ENCODE measurements around the gene PTPN6. TPM values are rescaled to one million over a fixed set of nuclear protein-coding genes. Genes with fewer than 3 reads are reported as not detected.

Gene PTPN6
- total and polyA plus RNA-seq, 9 of the 15 experiments (the other 6 are each of a cell fraction or from before 2014, with no cell fraction given) = 1.5 to 5.1 (median 3.9) TPM

DNA sequence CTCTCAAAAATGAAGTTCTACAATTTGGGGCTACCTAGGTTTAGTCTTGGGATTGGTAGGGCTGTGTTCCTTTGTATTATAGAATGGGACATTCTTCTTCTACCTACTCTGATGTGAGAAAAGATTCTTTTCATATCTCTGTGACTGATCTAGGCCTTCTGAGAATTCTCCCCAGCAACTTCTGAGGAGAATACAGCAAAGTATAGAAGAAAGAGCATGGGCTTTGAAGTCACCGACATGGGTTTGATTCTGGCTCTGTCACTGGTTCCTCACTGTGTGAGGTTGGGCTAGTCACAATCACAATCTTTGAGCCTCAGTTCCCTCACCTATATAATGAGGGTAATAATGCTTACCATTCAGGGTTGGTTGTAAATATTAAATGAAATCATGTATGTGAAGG lies 18.4 kb upstream of the PTPN6 start:
- Histone ChIP-seq H4K20me1 (replicated peaks; ENCODE audit: control insufficient read depth, insufficient read depth, low read length) (no peaks in the 10 kb centered on the region), H3K9me3 (replicated peaks; ENCODE audit: control insufficient read depth, insufficient read depth, low read depth, low read length) (no peaks in the 10 kb centered on the region), H3K9me1 (ENCODE audit: control insufficient read depth, insufficient read depth, low read length) (no peaks in the 10 kb centered on the region), H3K4me3 (no peak overlapping the region), H3K9ac (ENCODE audit: insufficient read depth in 1 of 2, low read depth in 2 of 2, low read length in 2 of 2) (peak overlapping the region in 1 of 2 experiments; percentile 3; a peak in 1 of 4 replicates), H3K4me1 (replicated peaks in 1 of 2; ENCODE audit: control insufficient read depth in 2 of 2, insufficient read depth in 2 of 2, low read length in 2 of 2) (peaks cover 27 to 38% of the 10 kb centered on the region in 2 experiments; a peak in 4 of 5 replicates), H3K27ac (ENCODE audit: extremely low read depth, low read depth, low read length) (peak overlapping the region; percentile 28; the same call in 1 of the 3 replicates), H3K27me3 (ENCODE audit: control insufficient read depth in 2 of 2, insufficient read depth in 2 of 2, low read length in 2 of 2) (no peaks in the 10 kb centered on the region), H3K4me2 (ENCODE audit: insufficient read depth, low read length) (no peak overlapping the region; the same call in 1 of the 2 replicates), H3K36me3 (ENCODE audit: control insufficient read depth, insufficient read depth, low read length) (peaks cover 48% of the 10 kb centered on the region; the same call in 2 of the 3 replicates), H2AFZ (ENCODE audit: low read depth, low read length) (no peak overlapping the region), H3K79me2 (ENCODE audit: control insufficient read depth, insufficient read depth, low read length) (peaks cover 51% of the 10 kb centered on the region)
- in situ Hi-C loops (cut with MboI) (no loop called here), intact Hi-C loops (cut with micrococcal nuclease) (no loop called here)
- ChIA-PET POLR2A (interaction anchor here (0.8 to 8.1 kb wide), 2 partner anchors 12 to 60 kb away, joined by 4 to 61 read pairs; partner anchors contain the start of genes C12orf57, RNU7-1 and SPSB2), CTCF (ENCODE audit: low intra/inter-chr PET ratio) (no interaction called here)
- TF ChIP-seq TCF7L2 (IDR thresholded peaks at IDR 0.05; ENCODE audit: low read depth, low read length) (peak; percentile 42; the same call in 1 of the 2 replicates), ZNF3 (CRISPR knock-in tag; IDR thresholded peaks at IDR 0.05) (no peak)
- no peak for ATAC-seq
- WGBS (ENCODE audit: insufficient coverage, low coverage, missing lambda C conversion rate) = 9% methylated on average over 1 of the region's 1 CpG
- peak; percentile 6 for FAIRE-seq
- DNase-seq (ENCODE audit: extremely low read depth in 1 of 4, low spot score in 3 of 4) = no peak
- BruUV-seq (replicated peaks) = no TSS peak

DNA sequence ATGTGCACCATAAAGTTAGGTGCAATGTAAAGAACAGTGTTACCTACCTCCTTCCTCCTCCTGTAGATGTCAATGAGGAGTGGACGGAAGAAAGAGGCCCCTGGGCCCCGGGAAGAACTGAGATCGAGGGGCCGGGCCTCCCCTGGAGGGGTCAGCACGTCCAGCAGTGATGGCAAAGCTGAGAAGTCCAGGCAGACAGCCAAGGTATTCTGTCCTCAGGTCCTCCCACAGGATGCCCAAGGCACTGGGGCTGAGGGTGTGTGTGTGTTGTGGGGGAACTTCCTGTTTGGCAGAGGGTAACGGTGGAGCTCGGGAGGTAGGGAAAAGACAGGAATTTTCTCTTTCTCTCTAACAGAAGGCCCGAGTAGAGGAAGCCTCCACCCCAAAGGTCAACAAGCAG lies 17.0 kb upstream of the PTPN6 start:
- Histone ChIP-seq H3K4me3 (no peak overlapping the region), H3K79me2 (ENCODE audit: control insufficient read depth, insufficient read depth, low read length) (peaks cover 41% of the 10 kb centered on the region), H3K4me1 (replicated peaks in 1 of 2; ENCODE audit: control insufficient read depth in 2 of 2, insufficient read depth in 2 of 2, low read length in 2 of 2) (peaks cover 33 to 51% of the 10 kb centered on the region in 2 experiments; a peak in 4 of 5 replicates), H3K9me1 (ENCODE audit: control insufficient read depth, insufficient read depth, low read length) (no peaks in the 10 kb centered on the region), H3K27me3 (ENCODE audit: control insufficient read depth in 2 of 2, insufficient read depth in 2 of 2, low read length in 2 of 2) (no peaks in the 10 kb centered on the region), H3K27ac (ENCODE audit: extremely low read depth, low read depth, low read length) (no peak overlapping the region), H4K20me1 (replicated peaks; ENCODE audit: control insufficient read depth, insufficient read depth, low read length) (no peaks in the 10 kb centered on the region), H3K9me3 (replicated peaks; ENCODE audit: control insufficient read depth, insufficient read depth, low read depth, low read length) (no peaks in the 10 kb centered on the region), H3K4me2 (ENCODE audit: insufficient read depth, low read length) (no peak overlapping the region), H3K36me3 (ENCODE audit: control insufficient read depth, insufficient read depth, low read length) (peaks cover 57% of the 10 kb centered on the region; the same call in 2 of the 3 replicates), H3K9ac (ENCODE audit: insufficient read depth in 1 of 2, low read depth in 2 of 2, low read length in 2 of 2) (peak overlapping the region in 1 of 2 experiments; percentile 60; a peak in 1 of 4 replicates), H2AFZ (ENCODE audit: low read depth, low read length) (no peak overlapping the region)
- intact Hi-C loops (cut with micrococcal nuclease) (no loop called here), in situ Hi-C loops (cut with MboI) (no loop called here)
- ChIA-PET CTCF (ENCODE audit: low intra/inter-chr PET ratio) (no interaction called here), POLR2A (interaction anchor here (0.6 to 8.1 kb wide), 5 partner anchors 8 to 350 kb away, joined by 3 to 61 read pairs (median 5); partner anchors contain the start of genes C12orf57 and RNU7-1)
- BruUV-seq (replicated peaks) = no TSS peak
- WGBS (ENCODE audit: insufficient coverage, low coverage, missing lambda C conversion rate) = no CpG with 5 or more reads among the region's 8 CpGs
- ATAC-seq (no peak), FAIRE-seq (no peak), DNase-seq (ENCODE audit: extremely low read depth in 1 of 4, low spot score in 3 of 4) (no peak)
- TF ChIP-seq CHD4 (IDR thresholded peaks at IDR 0.05; ENCODE audit: insufficient read depth, insufficient replicate concordance, low read depth, low read length, poor library complexity, severe bottlenecking) = no peak
- no peak for TF ChIP-seq GATA2 (CRISPR knock-in tag; IDR thresholded peaks at IDR 0.05)

All from K562 (cell line).